WTC11 (cell line): ENCODE data around the gene MORC2. TPM values are rescaled to one million over a fixed set of nuclear protein-coding genes. Genes with fewer than 3 reads are reported as not detected.

Source experiments
- ATAC-seq: fragments of 200-7000 bp; cut with Tn5 transposase; 2 replicates; pipeline ENCODE4 v1.10.0; 2021; ENCODE audit warnings: mild to moderate bottlenecking, moderate library complexity
- CTCF ChIA-PET: fragments of 300-600 bp; sonication (Branson Sonifier 250); formaldehyde crosslinking; loops from one replicate; lab custom pipeline; 2021; ENCODE audit warnings: antibody characterized with exemption; lab: Charles Lee
- POLR2A ChIA-PET: fragments of 350-600 bp; sonication (Branson Sonifier 250); formaldehyde crosslinking; loops from one replicate; lab custom pipeline; 2021; ENCODE audit warnings: antibody characterized with exemption; lab: Charles Lee
- DNase-seq: peaks from one replicate; pipeline ENCODE4 v3.0.0; 2021; ENCODE audit warnings: low spot score
- H3K27ac Mint-ChIP-seq: 2 replicates; pipeline ENCODE4 v1.8.0; 2021; ENCODE audit warnings: mixed read lengths
- H3K27me3 Mint-ChIP-seq: 2 replicates; pipeline ENCODE4 v1.8.0; 2021; ENCODE audit warnings: low read depth, mild to moderate bottlenecking, moderate library complexity, mixed read lengths
- H3K36me3 Mint-ChIP-seq: 2 replicates; pipeline ENCODE4 v1.8.0; 2021; ENCODE audit warnings: mixed read lengths
- H3K4me1 Mint-ChIP-seq: 2 replicates; pipeline ENCODE4 v1.8.0; 2022; ENCODE audit warnings: mixed read lengths
- H3K4me3 Mint-ChIP-seq: 2 replicates; pipeline ENCODE4 v1.8.0; 2021; ENCODE audit warnings: mild to moderate bottlenecking, moderate library complexity, mixed read lengths
- H3K9me3 Mint-ChIP-seq: 2 replicates; pipeline ENCODE4 v1.8.0; 2021; ENCODE audit warnings: mixed read lengths
- AFF4 ChIP-seq: sonication (generic); formaldehyde crosslinking; IDR thresholded peaks from 2 replicates; pipeline ENCODE4 v1.8.1; 2023; ENCODE audit warnings: mild to moderate bottlenecking, missing genetic modification reagents, borderline replicate concordance
- E2F1 ChIP-seq: sonication (generic); formaldehyde crosslinking; IDR thresholded peaks from 2 replicates; pipeline ENCODE4 v1.8.0; 2022; ENCODE audit warnings: mild to moderate bottlenecking, missing genetic modification reagents
- FOXK1 ChIP-seq: sonication (generic); formaldehyde crosslinking; IDR thresholded peaks from 2 replicates; pipeline ENCODE4 v1.8.0; 2022; ENCODE audit warnings: mild to moderate bottlenecking, moderate library complexity, missing genetic modification reagents
- FOXP1 ChIP-seq: sonication (generic); formaldehyde crosslinking; IDR thresholded peaks from 2 replicates; pipeline ENCODE4 v1.8.0; 2022; ENCODE audit warnings: missing genetic modification reagents, mild to moderate bottlenecking, moderate library complexity, borderline replicate concordance
- GABPB1 ChIP-seq: sonication (generic); formaldehyde crosslinking; IDR thresholded peaks from 2 replicates; pipeline ENCODE4 v1.8.1; 2023; ENCODE audit warnings: mild to moderate bottlenecking, missing genetic modification reagents
- IRF1 ChIP-seq: sonication (generic); formaldehyde crosslinking; IDR thresholded peaks from 2 replicates; pipeline ENCODE4 v1.8.0; 2023; ENCODE audit warnings: missing genetic modification reagents
- JAZF1 ChIP-seq: fragments of 250-450 bp; sonication (Bioruptor Pico); IDR thresholded peaks from 2 replicates; pipeline ENCODE4 v1.9.0; 2021; ENCODE audit warnings: moderate library complexity, mild to moderate bottlenecking, inconsistent platforms
- MYBL2 ChIP-seq: sonication (generic); formaldehyde crosslinking; IDR thresholded peaks from 2 replicates; pipeline ENCODE4 v1.8.1; 2023; ENCODE audit warnings: mild to moderate bottlenecking, moderate library complexity, missing genetic modification reagents
- PREB ChIP-seq: sonication (generic); formaldehyde crosslinking; IDR thresholded peaks from 2 replicates; pipeline ENCODE4 v1.8.1; 2022; ENCODE audit warnings: mild to moderate bottlenecking, missing genetic modification reagents, moderate library complexity, borderline replicate concordance
- RORB ChIP-seq: fragments of 250-450 bp; sonication (Bioruptor Pico); IDR thresholded peaks from 2 replicates; pipeline ENCODE4 v1.9.0; 2021; ENCODE audit warnings: mild to moderate bottlenecking
- ZNF121 ChIP-seq: sonication (generic); formaldehyde crosslinking; IDR thresholded peaks from 2 replicates; pipeline ENCODE4 v1.8.0; 2023; ENCODE audit warnings: missing genetic modification reagents
- ZNF138 ChIP-seq: sonication (generic); formaldehyde crosslinking; conservative IDR thresholded peaks from 2 replicates; pipeline ENCODE4 v1.8.1; 2022; ENCODE audit warnings: mild to moderate bottlenecking, moderate library complexity, missing genetic modification reagents
- ZNF232 ChIP-seq: sonication (generic); formaldehyde crosslinking; IDR thresholded peaks from 2 replicates; pipeline ENCODE4 v1.8.0; 2022; ENCODE audit warnings: mild to moderate bottlenecking, missing genetic modification reagents
- ZNF317 ChIP-seq: sonication (generic); formaldehyde crosslinking; IDR thresholded peaks from 2 replicates; pipeline ENCODE4 v1.8.1; 2023; ENCODE audit warnings: low read depth, mild to moderate bottlenecking, moderate library complexity, missing genetic modification reagents, borderline replicate concordance
- ZNF423 ChIP-seq: fragments of 250-450 bp; sonication (Bioruptor Pico); IDR thresholded peaks from 2 replicates; pipeline ENCODE4 v2.1.2; 2022; ENCODE audit warnings: mild to moderate bottlenecking, moderate library complexity
- total RNA-seq: library from RNA; stranded (reverse); gene quantifications from 3 replicates; pipeline ENCODE4 v1.2.3, GENCODE V29; 2021

Gene MORC2
- total RNA-seq, 1 experiment from 2014 or later, result 62.3 TPM

DNA sequence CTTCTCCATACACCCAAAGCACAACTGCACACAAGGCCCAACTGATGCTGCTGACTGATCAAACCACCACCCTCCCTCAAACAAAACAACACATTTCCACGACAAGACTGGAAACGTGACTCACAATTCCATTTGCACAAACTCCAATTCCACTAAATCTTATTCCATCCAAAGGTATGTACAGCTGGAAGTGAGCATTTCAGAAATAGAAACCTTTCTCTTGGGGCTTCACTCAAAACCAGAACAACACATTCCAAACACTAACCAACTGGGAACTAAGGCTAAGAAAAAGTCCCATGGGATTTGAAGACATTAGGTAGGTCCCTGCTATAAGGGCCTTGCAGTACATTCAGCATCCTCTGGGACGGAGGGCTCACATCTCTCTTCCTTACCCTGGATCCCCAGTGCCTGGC, 19.6 kb downstream of the MORC2 start (continued):
- TF ChIP-seq IRF1 (CRISPR knock-in tag) (no peak), JAZF1 (CRISPR knock-in tag) (no peak)

- no peak for DNase-seq
- no peaks in the 10 kb centered on the region for H3K4me1 Mint-ChIP-seq
- H3K36me3 Mint-ChIP-seq, result peaks cover 70% of the 10 kb centered on the region
- no peaks in the 10 kb centered on the region for H3K9me3 Mint-ChIP-seq
- no peak for ATAC-seq
- TF ChIP-seq E2F1 (CRISPR knock-in tag), result no peak
- no peak for TF ChIP-seq ZNF317 (CRISPR knock-in tag)
- TF ChIP-seq FOXP1 (CRISPR knock-in tag), result no peak
- TF ChIP-seq MYBL2 (CRISPR knock-in tag), result no peak
- no peak for TF ChIP-seq ZNF232 (CRISPR knock-in tag)
- no peak for TF ChIP-seq ZNF121 (CRISPR knock-in tag)
- TF ChIP-seq FOXK1 (CRISPR knock-in tag), result no peak
- TF ChIP-seq GABPB1 (CRISPR knock-in tag), result no peak
- no peak overlapping the region for H3K27ac Mint-ChIP-seq
- CTCF ChIA-PET, result interaction anchor here (1.0 to 2.5 kb wide), 4 partner anchors 135 to 157 kb away, joined by 3 to 14 read pairs (median 5); no protein-coding TSS in a partner anchor
- POLR2A ChIA-PET, result no interaction called here
- no peak overlapping the region for H3K4me3 Mint-ChIP-seq
- H3K27me3 Mint-ChIP-seq, result no peaks in the 10 kb centered on the region
Observed at GRCh38 chr22:30947816-30948454, 20.6 kb downstream of the MORC2 start.

- ChIA-PET CTCF (interaction anchor here (0.8 to 2.5 kb wide), 6 partner anchors 136 to 201 kb away, joined by 3 to 14 read pairs (median 4); partner anchors contain the start of genes PLA2G3 and SELENOM), POLR2A (no interaction called here)
- no peak overlapping the region for H3K4me3 Mint-ChIP-seq
- DNase-seq (no peak), ATAC-seq (no peak)
- H3K27ac Mint-ChIP-seq, result no peak overlapping the region
- H3K36me3 Mint-ChIP-seq, result peaks cover 69% of the 10 kb centered on the region
- H3K9me3 Mint-ChIP-seq, result no peaks in the 10 kb centered on the region
- TF ChIP-seq ZNF423 (CRISPR knock-in tag), result no peak
- TF ChIP-seq RORB (CRISPR knock-in tag), result no peak
- no peak for TF ChIP-seq PREB
- no peak for TF ChIP-seq ZNF138 (CRISPR knock-in tag)
- no peak for TF ChIP-seq AFF4 (CRISPR knock-in tag)
- no peaks in the 10 kb centered on the region for H3K27me3 Mint-ChIP-seq
- H3K4me1 Mint-ChIP-seq, result no peaks in the 10 kb centered on the region
Observed at GRCh38 chr22:30947173-30947815, 21.3 kb downstream of the MORC2 start.
